Activated gamma-delta T cell treated with Interleukin-2 at 50 U/mL for 16 hours (primary cell): ENCODE results near the gene NCOA3.
"Not testable (repeated sequence)": the region's sequence is repeated elsewhere in the genome, so short reads cannot be mapped to it uniquely, and the experiment has no call there.

Experiments
- DNase-seq: peaks from one replicate; pipeline ENCODE4 v3.0.0-alpha.2; 2020

NCOA3 gene

GRCh38 chr20:47468290-47469050 lies 33.2 kb upstream of the NCOA3 start:
- DNase-seq: no peak

GRCh38 chr20:47475419-47476044 lies 26.2 kb upstream of the NCOA3 start:
- no peak for DNase-seq

GRCh38 chr20:47476452-47476851 lies 25.2 kb upstream of the NCOA3 start:
- DNase-seq: no peak

- DNase-seq: no peak
Measured at GRCh38 chr20:47479093-47479492, 22.6 kb upstream of the NCOA3 start.

- no peak for DNase-seq
Measured at GRCh38 chr20:47479506-47479905, 22.2 kb upstream of the NCOA3 start.

- no peak for DNase-seq
Measured at GRCh38 chr20:47480239-47480638, 21.4 kb upstream of the NCOA3 start.

GRCh38 chr20:47480705-47481104 lies 21.0 kb upstream of the NCOA3 start:
- no peak for DNase-seq

GRCh38 chr20:47481330-47482216 lies 20.1 kb upstream of the NCOA3 start:
- no peak for DNase-seq

- no peak for DNase-seq
Measured at GRCh38 chr20:47482705-47483104, 19.0 kb upstream of the NCOA3 start.

- no peak for DNase-seq
Measured at GRCh38 chr20:47484303-47484702, 17.4 kb upstream of the NCOA3 start.

GRCh38 chr20:47487175-47487917 lies 14.3 kb upstream of the NCOA3 start:
- peak; percentile 37 for DNase-seq

- DNase-seq: peak; percentile 22
Measured at GRCh38 chr20:47489448-47489872, 12.2 kb upstream of the NCOA3 start.

- no peak for DNase-seq
Measured at GRCh38 chr20:47490795-47491194, 10.9 kb upstream of the NCOA3 start.

GRCh38 chr20:47492284-47492683 lies 9.4 kb upstream of the NCOA3 start:
- DNase-seq: no peak

- DNase-seq: peak; percentile 32
Measured at GRCh38 chr20:47493175-47493962, 8.3 kb upstream of the NCOA3 start.

- no peak for DNase-seq
Measured at GRCh38 chr20:47493963-47494293, 7.8 kb upstream of the NCOA3 start.

- DNase-seq: not testable (repeated sequence)
Measured at GRCh38 chr20:47494606-47495005, 7.1 kb upstream of the NCOA3 start.

GRCh38 chr20:47496118-47496517 lies 5.6 kb upstream of the NCOA3 start:
- DNase-seq: no peak

- DNase-seq: no peak
Measured at GRCh38 chr20:47498606-47499005, 3.1 kb upstream of the NCOA3 start.

GRCh38 chr20:47499053-47499452 lies 2.6 kb upstream of the NCOA3 start:
- no peak for DNase-seq

GRCh38 chr20:47500082-47500481 lies 1.6 kb upstream of the NCOA3 start:
- not testable (repeated sequence) for DNase-seq

GRCh38 chr20:47500554-47500953 lies 1.1 kb upstream of the NCOA3 start:
- no peak for DNase-seq
